SU-DHL-6 (cell line): ENCODE measurements around the gene IFITM1.
"Not testable (repeated sequence)": the region's sequence is repeated elsewhere in the genome, so short reads cannot be mapped to it uniquely, and the experiment has no call there.

Source experiments
- H2AFZ ChIP-seq: fragments of 200-600 bp; sonication (generic); 2 replicates; pipeline ENCODE4 v1.6.1; 2014; ENCODE audit warnings: low read depth, mild to moderate bottlenecking, moderate library complexity, mixed read lengths, antibody characterized with exemption, low read length; ENCODE audit not compliant: severe bottlenecking
- H3F3A ChIP-seq: fragments of 200-600 bp; shearing (Covaris generic); 2 replicates; pipeline ENCODE4 v1.6.0; 2016; ENCODE audit warnings: antibody characterized with exemption, mild to moderate bottlenecking; ENCODE audit not compliant: insufficient read depth
- H3K27ac ChIP-seq: fragments of 200-600 bp; sonication (generic); 2 replicates; pipeline ENCODE4 v1.5.1; 2016; ENCODE audit warnings: low read depth, mild to moderate bottlenecking, low read length, moderate library complexity, mixed read lengths
- H3K27me3 ChIP-seq: fragments of 200-600 bp; sonication (generic), shearing (Covaris generic); 2 replicates; pipeline ENCODE4 v1.6.0; 2014; ENCODE audit warnings: mild to moderate bottlenecking, low read length
- H3K36me3 ChIP-seq: fragments of 200-600 bp; sonication (generic); 2 replicates; pipeline ENCODE4 v1.6.1; 2014; ENCODE audit warnings: mild to moderate bottlenecking, low read length, mixed read lengths
- H3K4me2 ChIP-seq: fragments of 300-600, 200-600 bp; shearing (Covaris generic), sonication (generic); 2 replicates; pipeline ENCODE4 v1.6.0; 2014; ENCODE audit warnings: low read length, low read depth, mild to moderate bottlenecking; ENCODE audit not compliant: poor library complexity, severe bottlenecking
- H3K4me3 ChIP-seq: fragments of 200-600 bp; sonication (generic); 2 replicates; pipeline ENCODE4 v1.5.1; 2014; ENCODE audit warnings: antibody characterized with exemption, low read length, mild to moderate bottlenecking, mixed read lengths; ENCODE audit not compliant: insufficient read depth, poor library complexity, severe bottlenecking
- H3K79me2 ChIP-seq: fragments of 200-600 bp; sonication (generic); 2 replicates; pipeline ENCODE4 v1.6.1; 2014; ENCODE audit warnings: mild to moderate bottlenecking, low read length, moderate library complexity; ENCODE audit not compliant: insufficient read depth
- H3K9ac ChIP-seq: fragments of 200-600 bp; sonication (generic); 2 replicates; pipeline ENCODE4 v1.7.0; 2014; ENCODE audit warnings: mild to moderate bottlenecking, low read length
- H3K9me2 ChIP-seq: fragments of 200-600 bp; sonication (generic); replicated peaks from 2 replicates; pipeline ENCODE4 v1.6.1; 2014; ENCODE audit warnings: low read length; ENCODE audit not compliant: insufficient read depth
- H3K9me3 ChIP-seq: fragments of 200-600 bp; sonication (generic); 2 replicates; pipeline ENCODE4 v1.6.1; 2014; ENCODE audit warnings: low read length, mixed read lengths; ENCODE audit not compliant: insufficient read depth
- H4K20me1 ChIP-seq: fragments of 200-600 bp; sonication (generic); 2 replicates; pipeline ENCODE4 v1.6.1; 2014; ENCODE audit warnings: low read depth, mild to moderate bottlenecking, antibody characterized with exemption, low read length, moderate library complexity, mixed read lengths
- CTCF ChIP-seq: fragments of 200-600 bp; sonication (generic); IDR thresholded peaks from one replicate; pipeline ENCODE4 v1.5.1; 2017; ENCODE audit warnings: antibody characterized with exemption, mild to moderate bottlenecking, low read length, moderate library complexity; ENCODE audit not compliant: insufficient read depth, poor library complexity, severe bottlenecking
- EZH2phosphoT487 ChIP-seq: fragments of 200-600 bp; sonication (generic), shearing (Covaris generic); conservative IDR thresholded peaks from 2 replicates; pipeline ENCODE4 v1.6.1; 2018; ENCODE audit warnings: mild to moderate bottlenecking, antibody characterized with exemption, low read length, moderate library complexity, mixed read lengths

Gene IFITM1

DNA sequence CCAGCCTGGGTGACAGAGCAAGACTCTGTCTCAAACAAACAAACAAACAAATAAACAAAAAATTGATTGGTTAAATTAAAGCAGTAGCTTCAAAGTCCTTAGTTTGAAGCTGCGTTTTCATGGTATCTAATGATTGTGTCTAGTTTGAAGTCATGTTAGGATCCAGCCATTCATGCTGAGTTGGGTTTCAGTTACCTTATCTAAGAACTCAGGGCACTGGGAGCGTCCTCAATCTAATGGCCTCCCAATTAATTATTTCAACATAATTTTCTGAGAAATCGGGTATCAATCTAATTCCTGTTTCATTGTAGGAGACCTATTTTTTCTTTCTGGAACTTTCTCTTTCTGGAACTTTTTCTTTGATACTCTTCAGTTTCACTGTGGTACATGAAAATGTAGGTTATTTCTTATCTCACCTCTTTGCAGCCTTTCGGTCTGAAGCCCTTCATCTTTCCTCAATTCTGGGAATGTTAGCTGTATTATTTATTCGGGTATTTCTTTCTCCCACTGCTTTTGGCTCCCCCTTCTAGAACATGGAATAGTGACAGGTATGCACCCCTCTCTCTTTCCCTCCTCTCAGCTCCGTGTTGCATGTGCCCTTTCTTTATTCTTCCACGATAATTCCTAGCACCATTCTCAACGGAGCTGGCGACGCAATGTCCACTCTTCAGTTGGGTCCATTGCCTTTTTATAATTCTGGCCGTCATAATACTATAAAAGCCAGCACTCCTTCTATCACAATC, 31.2 kb downstream of the IFITM1 start:
- no peaks in the 10 kb centered on the region for H3K36me3 ChIP-seq
- H4K20me1 ChIP-seq, result no peaks in the 10 kb centered on the region
- no peaks in the 10 kb centered on the region for H3K27me3 ChIP-seq
- 0 out of 2 replicates have a peak, but pooled peaks cover 7% of the 10 kb centered on the region for H3F3A ChIP-seq
- no peak overlapping the region for H2AFZ ChIP-seq
- H3K9me3 ChIP-seq, result no peaks in the 10 kb centered on the region
- no peak overlapping the region for H3K27ac ChIP-seq
- H3K9ac ChIP-seq, result no peak overlapping the region
- H3K4me2 ChIP-seq, result no peak overlapping the region
- H3K4me3 ChIP-seq, result no peak overlapping the region
- no peaks in the 10 kb centered on the region for H3K9me2 ChIP-seq
- TF ChIP-seq CTCF, result no peak
- TF ChIP-seq EZH2phosphoT487, result no peak
- no peaks in the 10 kb centered on the region for H3K79me2 ChIP-seq

DNA sequence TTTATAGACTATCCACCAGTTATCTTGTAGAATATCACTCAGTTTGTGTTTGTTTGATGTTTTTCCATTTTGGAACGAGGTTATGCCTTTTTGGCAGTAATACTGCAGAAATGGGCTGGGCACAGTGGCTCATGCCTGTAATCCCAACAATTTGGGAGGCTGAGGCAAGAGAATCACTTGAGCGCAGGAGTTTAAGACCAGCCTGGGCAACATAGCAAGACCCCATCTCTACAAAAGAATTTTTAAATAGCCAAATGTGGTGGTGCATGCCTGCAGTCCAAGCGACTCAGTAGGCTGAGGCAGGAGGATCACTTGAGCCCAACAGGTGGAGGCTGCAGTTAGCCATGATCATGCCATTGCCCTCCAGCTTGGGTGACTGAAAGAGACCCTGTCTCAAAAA, 32.7 kb downstream of the IFITM1 start:
- H2AFZ ChIP-seq, result no peak overlapping the region
- TF ChIP-seq CTCF (no peak), EZH2phosphoT487 (no peak)
- H4K20me1 ChIP-seq, result no peaks in the 10 kb centered on the region
- no peak overlapping the region for H3K9ac ChIP-seq
- no peaks in the 10 kb centered on the region for H3K9me2 ChIP-seq
- 0 out of 2 replicates have a peak, but pooled peaks cover 7% of the 10 kb centered on the region for H3F3A ChIP-seq
- H3K27me3 ChIP-seq, result no peaks in the 10 kb centered on the region
- H3K36me3 ChIP-seq, result no peaks in the 10 kb centered on the region
- H3K79me2 ChIP-seq, result no peaks in the 10 kb centered on the region
- no peaks in the 10 kb centered on the region for H3K9me3 ChIP-seq
- no peak overlapping the region for H3K27ac ChIP-seq
- no peak overlapping the region for H3K4me3 ChIP-seq
- no peak overlapping the region for H3K4me2 ChIP-seq

DNA sequence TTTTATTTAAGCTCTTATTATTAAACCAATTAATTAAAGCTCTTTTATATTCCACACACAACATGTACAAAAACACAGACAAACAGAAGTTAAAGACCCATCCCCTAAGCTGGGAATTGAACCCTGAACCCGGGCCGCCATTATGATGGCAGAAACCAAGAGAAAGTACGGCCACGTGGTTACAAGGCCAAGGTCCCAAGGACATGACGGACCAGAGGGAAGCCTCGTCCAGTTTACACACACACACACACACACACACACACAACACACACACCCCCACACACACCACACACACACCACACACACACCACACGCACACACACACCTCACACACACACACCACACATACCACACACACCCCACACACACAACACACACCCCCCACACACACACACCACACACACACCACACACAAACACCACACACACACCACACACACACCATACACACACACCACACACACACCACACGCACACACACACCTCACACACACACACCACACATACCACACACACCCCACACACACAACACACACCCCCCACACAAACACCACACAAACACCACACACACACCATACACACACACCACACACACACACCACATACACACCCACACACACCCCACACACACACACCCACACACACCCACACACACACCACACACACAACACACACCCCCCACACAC, 35.6 kb downstream of the IFITM1 start:
- not testable (repeated sequence) for H3K4me2 ChIP-seq, H3K27me3 ChIP-seq, H3K9me2 ChIP-seq, H3K4me3 ChIP-seq, H3K79me2 ChIP-seq, H4K20me1 ChIP-seq, H3K36me3 ChIP-seq, H3K9me3 ChIP-seq, H2AFZ ChIP-seq, H3K27ac ChIP-seq, H3K9ac ChIP-seq
- peaks cover 12% of the 10 kb centered on the region; the same call in 1 of the 2 replicates for H3F3A ChIP-seq

- H3K36me3 ChIP-seq, H3K4me2 ChIP-seq, H4K20me1 ChIP-seq, H2AFZ ChIP-seq, H3K79me2 ChIP-seq, H3K9me2 ChIP-seq, H3K9ac ChIP-seq, H3K9me3 ChIP-seq, H3K4me3 ChIP-seq, H3K27ac ChIP-seq, H3K27me3 ChIP-seq: not testable (repeated sequence)
- H3F3A ChIP-seq, result peaks cover 16% of the 10 kb centered on the region
These were observed 36.3 kb downstream of the IFITM1 start for GRCh38 chr11:350033-350722.
